ENCODE data around the gene FAM83B. TPM values are rescaled to one million over a fixed set of nuclear protein-coding genes. Genes with fewer than 3 reads are reported as not detected.
"Not testable (repeated sequence)": the region's sequence is repeated elsewhere in the genome, so short reads cannot be mapped to it uniquely, and the experiment has no call there.

The FAM83B gene
- polyA plus RNA-seq, 1 of the 3 experiments (the other 2 are of a cell fraction) = not detected

GRCh38 chr6:54958446-54958845, 111.9 kb downstream of the FAM83B start:
- 2% methylated on average over 3 of the region's 3 CpGs for WGBS (ENCODE audit: low lambda C conversion rate)
- TF ChIP-seq EP300 (IDR thresholded peaks at IDR 0.05; ENCODE audit: borderline replicate concordance in 1 of 2, low read depth in 1 of 2, low read length in 1 of 2) = no peak
- TF ChIP-seq MEF2A (IDR thresholded peaks at IDR 0.05; ENCODE audit: borderline replicate concordance, low read depth) = no peak
- Histone ChIP-seq H3K27ac (ENCODE audit: low read depth in 2 of 2, low read length in 1 of 2) (no peak overlapping the region), H3K9ac (no peak overlapping the region), H3K27me3 (ENCODE audit: insufficient read depth) (no peaks in the 10 kb centered on the region), H4K20me1 (ENCODE audit: insufficient read depth) (no peaks in the 10 kb centered on the region), H3K79me2 (ENCODE audit: insufficient read depth) (no peaks in the 10 kb centered on the region), H2AFZ (ENCODE audit: low read depth) (no peak overlapping the region), H3K9me3 (no peaks in the 10 kb centered on the region), H3K4me2 (no peak overlapping the region), H3F3A (replicated peaks; ENCODE audit: insufficient read depth) (no peaks in the 10 kb centered on the region), H3K36me3 (replicated peaks in 1 of 2; ENCODE audit: control insufficient read depth in 1 of 2, insufficient read depth in 2 of 2, low read length in 1 of 2) (no peaks in the 10 kb centered on the region), H3K4me1 (ENCODE audit: control insufficient read depth in 1 of 2, insufficient read depth in 2 of 2, low read depth in 1 of 2, low read length in 1 of 2) (no peaks in the 10 kb centered on the region), H3K4me3 (ENCODE audit: low read depth in 2 of 2, low read length in 1 of 2) (no peak overlapping the region), H3K9me2 (no peaks in the 10 kb centered on the region)
- no peak for DNase-seq
- CTCF ChIA-PET = no interaction called here
- POLR2A ChIA-PET = no interaction called here

- Histone ChIP-seq H2AFZ (ENCODE audit: low read depth) (no peak overlapping the region), H3K9me3 (no peaks in the 10 kb centered on the region), H3K4me3 (ENCODE audit: low read depth in 2 of 2, low read length in 1 of 2) (no peak overlapping the region), H3K36me3 (replicated peaks in 1 of 2; ENCODE audit: control insufficient read depth in 1 of 2, insufficient read depth in 2 of 2, low read length in 1 of 2) (no peaks in the 10 kb centered on the region), H3K9me2 (no peaks in the 10 kb centered on the region), H3K4me2 (no peak overlapping the region), H4K20me1 (ENCODE audit: insufficient read depth) (no peaks in the 10 kb centered on the region), H3K27me3 (ENCODE audit: insufficient read depth) (no peaks in the 10 kb centered on the region), H3K27ac (ENCODE audit: low read depth in 2 of 2, low read length in 1 of 2) (no peak overlapping the region), H3K9ac (no peak overlapping the region), H3K4me1 (ENCODE audit: control insufficient read depth in 1 of 2, insufficient read depth in 2 of 2, low read depth in 1 of 2, low read length in 1 of 2) (no peaks in the 10 kb centered on the region), H3F3A (replicated peaks; ENCODE audit: insufficient read depth) (no peaks in the 10 kb centered on the region), H3K79me2 (ENCODE audit: insufficient read depth) (no peaks in the 10 kb centered on the region)
- DNase-seq = no peak
- ChIA-PET POLR2A (no interaction called here), CTCF (no interaction called here)
- TF ChIP-seq TAF1 (IDR thresholded peaks at IDR 0.05; ENCODE audit: borderline replicate concordance, low read depth, low read length) (no peak), NFIC (IDR thresholded peaks at IDR 0.05; ENCODE audit: borderline replicate concordance) (no peak), EZH2phosphoT487 (IDR thresholded peaks at IDR 0.05; ENCODE audit: borderline replicate concordance, low read depth) (no peak), GATA2 (CRISPR knock-in tag; IDR thresholded peaks at IDR 0.05) (no peak), PBX3 (IDR thresholded peaks at IDR 0.05) (no peak), IRF3 (IDR thresholded peaks at IDR 0.05; ENCODE audit: low read depth, low read length) (no peak), MEF2A (IDR thresholded peaks at IDR 0.05; ENCODE audit: borderline replicate concordance, low read depth) (no peak), USF2 (IDR thresholded peaks at IDR 0.05; ENCODE audit: borderline replicate concordance, low read depth, low read length) (no peak), EP300 (IDR thresholded peaks at IDR 0.05; ENCODE audit: borderline replicate concordance in 1 of 2, low read depth in 1 of 2, low read length in 1 of 2) (no peak), JUND (IDR thresholded peaks at IDR 0.05) (no peak), TEAD4 (IDR thresholded peaks at IDR 0.05; ENCODE audit: borderline replicate concordance, insufficient read depth) (no peak), GABPA (IDR thresholded peaks at IDR 0.05; ENCODE audit: low read depth) (no peak), SIN3A (IDR thresholded peaks at IDR 0.05; ENCODE audit: borderline replicate concordance, low read depth, low read length) (no peak), RAD21 (IDR thresholded peaks at IDR 0.05; ENCODE audit: low read length) (no peak)
- 13% methylated on average over 4 of the region's 4 CpGs for WGBS (ENCODE audit: low lambda C conversion rate)
Observed at GRCh38 chr6:54959820-54960219, 113.2 kb downstream of the FAM83B start.

GRCh38 chr6:54961372-54961771, 114.8 kb downstream of the FAM83B start:
- H3K79me2 ChIP-seq (ENCODE audit: insufficient read depth); H4K20me1 ChIP-seq (ENCODE audit: insufficient read depth); POLR2A ChIA-PET; H3K4me3 ChIP-seq (ENCODE audit: low read depth in 2 of 2, low read length in 1 of 2); CTCF ChIA-PET; H3K4me2 ChIP-seq; H3K9ac ChIP-seq; H3K36me3 ChIP-seq (replicated peaks in 1 of 2; ENCODE audit: control insufficient read depth in 1 of 2, insufficient read depth in 2 of 2, low read length in 1 of 2); H3K27me3 ChIP-seq (ENCODE audit: insufficient read depth); H3K4me1 ChIP-seq (ENCODE audit: control insufficient read depth in 1 of 2, insufficient read depth in 2 of 2, low read depth in 1 of 2, low read length in 1 of 2); H3F3A ChIP-seq (replicated peaks; ENCODE audit: insufficient read depth); H3K9me2 ChIP-seq; H2AFZ ChIP-seq (ENCODE audit: low read depth); H3K27ac ChIP-seq (ENCODE audit: low read depth in 2 of 2, low read length in 1 of 2); DNase-seq; H3K9me3 ChIP-seq: not testable (repeated sequence)
- 42% methylated on average over 20 of the region's 23 CpGs for WGBS (ENCODE audit: low lambda C conversion rate)

Data from SK-N-SH (cell line).